GM15510 (cell line): ENCODE measurements around the gene BRPF3.

Experiments used
- POLR2A ChIP-seq: IDR thresholded peaks from 3 replicates; pipeline ENCODE4 v1.6.1; 2011; ENCODE audit warnings: borderline replicate concordance; ENCODE audit not compliant: insufficient read length; ENCODE audit errors: extremely low read depth

BRPF3 gene

GRCh38 chr6:36187446-36187845 is 9.1 kb upstream of the BRPF3 start:
- no peak for TF ChIP-seq POLR2A

- TF ChIP-seq POLR2A, result no peak
Measured at GRCh38 chr6:36195471-36196112, 952 bp upstream of the BRPF3 start.

- TF ChIP-seq POLR2A, result peak; percentile 54
Measured at GRCh38 chr6:36196880-36197548, 470 bp downstream of the BRPF3 start.

- no peak for TF ChIP-seq POLR2A
Measured at GRCh38 chr6:36197739-36198221, 1.2 kb downstream of the BRPF3 start.

- no peak for TF ChIP-seq POLR2A
Measured at GRCh38 chr6:36198986-36199385, 2.4 kb downstream of the BRPF3 start.

GRCh38 chr6:36200154-36200891 is 3.8 kb downstream of the BRPF3 start:
- TF ChIP-seq POLR2A, result no peak

GRCh38 chr6:36200998-36201596 is 4.6 kb downstream of the BRPF3 start:
- TF ChIP-seq POLR2A, result no peak

- TF ChIP-seq POLR2A, result no peak
Measured at GRCh38 chr6:36201612-36202011, 5.1 kb downstream of the BRPF3 start.

- no peak for TF ChIP-seq POLR2A
Measured at GRCh38 chr6:36202101-36202500, 5.6 kb downstream of the BRPF3 start.

GRCh38 chr6:36204068-36204753 is 7.7 kb downstream of the BRPF3 start:
- no peak for TF ChIP-seq POLR2A

GRCh38 chr6:36207155-36207554 is 10.6 kb downstream of the BRPF3 start:
- no peak for TF ChIP-seq POLR2A

- TF ChIP-seq POLR2A, result no peak
Measured at GRCh38 chr6:36209606-36210005, 13.1 kb downstream of the BRPF3 start.

- TF ChIP-seq POLR2A, result no peak
Measured at GRCh38 chr6:36210182-36210581, 13.6 kb downstream of the BRPF3 start.

GRCh38 chr6:36210886-36211595 is 14.5 kb downstream of the BRPF3 start:
- no peak for TF ChIP-seq POLR2A

GRCh38 chr6:36216559-36216958 is 20.0 kb downstream of the BRPF3 start:
- TF ChIP-seq POLR2A, result no peak

GRCh38 chr6:36217188-36217587 is 20.6 kb downstream of the BRPF3 start:
- TF ChIP-seq POLR2A, result no peak
